ENCODE data around the gene ENAM.

DNA sequence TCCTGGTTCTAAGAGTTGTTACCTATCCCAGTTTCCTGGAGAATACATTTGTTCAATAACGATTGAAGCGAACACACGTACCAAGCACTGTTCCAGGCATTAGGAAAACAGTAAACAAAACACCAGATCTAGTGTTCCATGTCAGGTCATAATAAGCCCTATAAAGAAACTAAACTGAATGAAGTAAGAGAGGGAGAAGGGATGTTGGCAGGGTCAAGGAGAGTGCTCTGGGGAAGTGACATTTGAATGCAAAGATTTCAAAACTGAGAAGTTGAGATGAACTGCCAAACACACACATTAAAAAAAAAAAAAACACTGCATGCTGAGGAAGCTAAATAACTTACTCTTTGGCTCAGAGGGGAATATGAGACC is 14.4 kb upstream of the ENAM start:
- TF ChIP-seq, protein P1, sequence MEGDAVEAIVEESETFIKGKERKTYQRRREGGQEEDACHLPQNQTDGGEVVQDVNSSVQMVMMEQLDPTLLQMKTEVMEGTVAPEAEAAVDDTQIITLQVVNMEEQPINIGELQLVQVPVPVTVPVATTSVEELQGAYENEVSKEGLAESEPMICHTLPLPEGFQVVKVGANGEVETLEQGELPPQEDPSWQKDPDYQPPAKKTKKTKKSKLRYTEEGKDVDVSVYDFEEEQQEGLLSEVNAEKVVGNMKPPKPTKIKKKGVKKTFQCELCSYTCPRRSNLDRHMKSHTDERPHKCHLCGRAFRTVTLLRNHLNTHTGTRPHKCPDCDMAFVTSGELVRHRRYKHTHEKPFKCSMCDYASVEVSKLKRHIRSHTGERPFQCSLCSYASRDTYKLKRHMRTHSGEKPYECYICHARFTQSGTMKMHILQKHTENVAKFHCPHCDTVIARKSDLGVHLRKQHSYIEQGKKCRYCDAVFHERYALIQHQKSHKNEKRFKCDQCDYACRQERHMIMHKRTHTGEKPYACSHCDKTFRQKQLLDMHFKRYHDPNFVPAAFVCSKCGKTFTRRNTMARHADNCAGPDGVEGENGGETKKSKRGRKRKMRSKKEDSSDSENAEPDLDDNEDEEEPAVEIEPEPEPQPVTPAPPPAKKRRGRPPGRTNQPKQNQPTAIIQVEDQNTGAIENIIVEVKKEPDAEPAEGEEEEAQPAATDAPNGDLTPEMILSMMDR (IDR thresholded peaks at IDR 0.05 in 4 of 5, conservative IDR thresholded peaks at IDR 0.05 in 1 of 5), result no peak
- no peak for TF ChIP-seq POLR2A (IDR thresholded peaks at IDR 0.05)
